Measurements from ENCODE around the gene NRCAM.
"Not testable (repeated sequence)": the region's sequence is repeated elsewhere in the genome, so short reads cannot be mapped to it uniquely, and the experiment has no call there.

The NRCAM gene

GRCh38 chr7:108455998-108456677 is at the start of gene NRCAM:
Gene NRCAM, minus strand, starts transcription at chr7:108456436. Its CDS starts 216,372 bp downstream, at chr7:108240064.
- DNase-seq: peak; percentile 3 to 38

GRCh38 chr7:108504576-108504975 is 48.3 kb upstream of the NRCAM start:
- not testable (repeated sequence) for DNase-seq

DNA sequence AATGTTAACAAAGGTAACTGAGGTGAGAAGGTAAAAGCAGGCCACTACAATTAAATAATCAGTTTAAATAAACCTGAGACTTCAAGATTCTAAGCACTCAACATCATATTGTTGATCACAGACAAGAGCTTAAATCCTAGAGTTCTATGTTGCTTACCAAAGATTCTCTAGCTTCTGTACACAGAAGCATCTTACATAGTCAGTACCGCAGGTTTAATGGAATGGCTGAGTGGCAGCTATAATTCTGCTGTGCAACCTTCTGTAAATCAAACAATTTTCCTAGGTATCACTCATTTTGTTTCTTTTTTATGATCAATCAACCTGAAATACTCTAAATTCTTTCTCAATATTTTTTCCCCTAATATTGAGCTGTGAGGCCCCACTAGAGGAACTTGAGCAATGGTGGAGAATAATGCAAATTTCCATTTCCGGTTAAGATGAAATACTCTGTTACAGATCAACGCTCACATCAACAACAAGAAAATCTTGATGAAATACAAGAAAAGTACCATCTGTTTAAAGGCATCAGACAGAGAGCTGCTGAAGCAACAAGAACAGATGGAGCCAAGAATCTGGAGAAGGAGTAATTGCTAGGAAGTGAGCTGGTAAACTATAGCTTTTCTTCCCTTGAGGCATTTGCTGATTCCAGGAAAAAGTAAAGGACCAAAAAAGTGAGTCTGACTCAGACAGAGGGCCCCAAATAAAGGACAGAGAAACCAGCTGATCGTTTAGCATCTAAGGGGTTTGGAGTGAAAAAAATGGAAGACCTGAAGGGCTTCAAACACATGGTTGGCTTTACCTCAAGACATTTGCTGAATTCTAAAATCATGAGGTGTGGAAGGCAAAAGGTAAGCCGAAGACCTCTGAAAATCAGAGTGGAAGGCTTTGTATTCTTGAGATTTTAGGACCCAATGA is 47.1 kb upstream of the NRCAM start:
- no peak for DNase-seq

- no peak for DNase-seq
Measured at GRCh38 chr7:108499566-108499965, 43.3 kb upstream of the NRCAM start.

GRCh38 chr7:108498481-108498880 is 42.2 kb upstream of the NRCAM start:
- DNase-seq: no peak

GRCh38 chr7:108497082-108497725 is 41.0 kb upstream of the NRCAM start:
- peak; percentile 44 to 61 for DNase-seq

DNA sequence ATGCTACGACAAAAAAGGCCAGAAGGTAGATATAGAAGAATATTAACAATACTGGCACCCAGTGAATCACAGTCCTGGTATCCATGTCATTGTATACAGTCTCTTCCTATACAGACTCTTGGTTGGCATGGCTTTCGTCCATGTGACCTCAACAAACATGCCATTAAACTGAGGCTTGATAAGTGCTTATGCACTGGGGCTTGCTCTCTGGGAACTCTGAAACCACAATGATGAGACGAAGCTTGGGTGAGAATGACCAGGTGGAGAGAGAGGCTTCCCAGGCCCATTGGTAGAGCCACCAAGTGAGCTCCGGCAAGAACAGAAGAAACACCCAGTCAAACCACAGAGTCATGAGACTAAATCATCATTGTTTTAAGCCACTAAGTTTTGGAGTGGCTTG is 36.5 kb upstream of the NRCAM start:
- DNase-seq: no peak

DNA sequence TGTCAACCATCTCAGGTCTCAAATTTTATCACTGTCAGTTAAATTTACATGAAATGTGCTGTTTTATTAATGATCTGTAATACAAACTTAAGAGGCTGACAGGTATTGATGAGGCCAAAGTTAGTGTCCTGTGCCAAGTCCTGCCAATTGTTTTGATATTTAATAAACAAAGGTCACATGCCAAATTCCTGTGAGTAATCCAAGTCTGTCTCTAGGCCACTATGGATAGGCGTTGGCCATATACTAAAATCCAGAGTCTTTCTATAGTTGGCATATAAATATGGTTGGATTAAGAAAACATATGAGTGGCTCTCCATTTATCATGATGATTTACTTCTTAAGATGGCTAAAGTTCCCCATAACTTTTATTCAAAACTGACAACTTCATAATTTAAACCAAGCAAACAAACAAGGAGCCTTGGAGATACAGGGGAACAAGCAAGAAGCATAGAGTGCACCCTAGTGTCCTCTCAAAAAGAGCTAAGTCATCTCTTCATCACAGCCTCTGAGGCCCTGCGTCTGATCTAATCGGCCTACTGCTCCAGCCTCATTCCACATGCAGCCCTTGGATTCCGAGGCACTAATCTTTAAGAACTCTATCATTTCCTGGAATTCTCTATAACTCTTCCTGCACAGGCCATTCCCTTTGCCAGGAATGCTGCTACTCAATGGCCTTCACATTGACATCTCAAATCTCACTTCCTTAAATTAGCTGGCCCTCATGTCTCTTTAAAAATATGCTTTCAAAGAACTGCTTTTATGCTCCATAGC is 32.7 kb upstream of the NRCAM start:
- DNase-seq: no peak

DNA sequence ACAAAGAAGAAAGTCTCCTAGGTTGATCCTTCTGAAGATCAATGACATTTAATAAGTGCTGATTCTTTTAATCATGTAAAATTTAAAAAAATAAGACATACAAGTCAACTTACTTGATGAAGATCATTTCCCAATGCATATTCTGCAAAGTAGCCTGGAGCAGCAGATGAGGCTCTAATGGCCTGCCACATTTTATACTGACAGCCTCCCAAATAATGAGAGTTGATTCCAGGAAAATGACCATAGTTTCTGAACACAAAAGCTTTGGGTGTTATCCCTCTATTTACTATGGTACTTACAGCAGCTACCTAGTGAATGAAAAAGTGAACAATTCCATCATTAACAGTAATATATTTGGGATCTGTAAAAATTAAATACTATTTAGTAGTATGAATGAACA is 31.4 kb upstream of the NRCAM start:
- DNase-seq: no peak

DNA sequence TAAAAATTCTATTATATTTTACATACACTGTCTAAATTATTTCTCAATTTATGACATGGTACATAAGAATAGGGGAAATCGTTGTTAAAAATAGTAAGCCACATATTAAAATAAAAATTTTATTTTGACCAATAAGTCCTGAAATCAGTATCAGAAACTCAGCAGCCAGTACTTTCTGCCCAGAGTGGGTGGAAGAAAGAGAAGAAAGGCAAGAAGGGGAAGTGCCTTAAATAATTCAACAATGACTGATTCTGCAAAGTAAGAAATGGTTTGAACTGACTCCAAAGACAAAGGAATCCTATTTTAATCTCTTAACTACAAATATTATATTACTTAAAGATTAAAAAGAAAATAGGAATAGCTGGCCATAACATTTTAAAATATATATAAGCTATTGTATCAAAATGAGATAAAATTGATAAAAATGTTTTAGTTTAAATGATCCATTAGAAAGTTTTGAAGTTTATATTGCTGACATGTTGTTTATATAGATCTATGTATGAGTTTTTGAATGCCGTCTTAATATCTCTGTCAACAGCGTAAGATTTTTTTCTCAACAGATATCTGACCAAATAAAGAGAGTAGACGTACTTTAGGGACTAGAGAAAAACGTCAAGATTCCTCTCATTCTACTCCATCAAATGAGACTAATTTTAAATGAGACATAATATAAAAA is 30.2 kb upstream of the NRCAM start:
- no peak for DNase-seq

- DNase-seq: no peak
Measured at GRCh38 chr7:108484137-108484536, 27.9 kb upstream of the NRCAM start.

- DNase-seq: no peak
Measured at GRCh38 chr7:108480311-108480710, 24.1 kb upstream of the NRCAM start.

DNA sequence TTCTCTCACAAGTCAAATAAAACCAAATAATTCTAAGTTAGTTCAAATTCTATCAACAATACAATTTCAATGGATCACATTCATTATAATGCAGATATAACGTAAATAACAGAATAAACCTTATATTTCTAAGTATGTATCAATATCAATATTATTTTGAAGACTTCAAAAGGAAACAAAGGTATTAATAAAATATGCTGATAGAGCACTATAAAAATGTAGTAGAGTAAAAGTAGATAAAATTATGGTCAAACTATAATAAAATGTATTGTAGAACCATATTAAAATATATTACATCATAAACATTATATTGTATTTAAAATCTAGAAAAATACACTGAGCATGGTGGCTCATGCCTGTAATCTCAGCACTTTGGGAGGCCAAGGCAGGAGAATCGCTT is 23.5 kb upstream of the NRCAM start:
- DNase-seq: no peak

GRCh38 chr7:108479118-108479517 is 22.9 kb upstream of the NRCAM start:
- DNase-seq: no peak

- no peak for DNase-seq
Measured at GRCh38 chr7:108468246-108468645, 12.0 kb upstream of the NRCAM start.

DNA sequence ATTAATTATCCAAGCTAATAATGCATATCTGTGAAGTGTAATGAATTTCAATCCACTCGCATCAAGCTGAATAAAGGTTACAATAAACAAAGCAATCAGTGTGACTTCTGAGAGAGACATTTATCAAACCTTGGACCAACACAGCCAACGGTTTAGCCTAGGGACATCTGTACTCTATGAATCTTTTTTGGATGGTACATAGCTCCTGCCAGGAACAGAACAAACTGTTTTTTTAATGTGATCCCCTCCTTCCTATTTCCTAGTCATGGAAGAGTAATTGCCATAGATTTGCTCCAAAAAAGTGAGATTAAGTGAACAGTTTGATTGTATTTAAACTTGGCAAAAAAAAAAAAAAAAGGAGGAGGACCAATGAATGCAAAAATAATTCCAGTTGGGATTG is 11.2 kb upstream of the NRCAM start:
- DNase-seq: no peak

DNA sequence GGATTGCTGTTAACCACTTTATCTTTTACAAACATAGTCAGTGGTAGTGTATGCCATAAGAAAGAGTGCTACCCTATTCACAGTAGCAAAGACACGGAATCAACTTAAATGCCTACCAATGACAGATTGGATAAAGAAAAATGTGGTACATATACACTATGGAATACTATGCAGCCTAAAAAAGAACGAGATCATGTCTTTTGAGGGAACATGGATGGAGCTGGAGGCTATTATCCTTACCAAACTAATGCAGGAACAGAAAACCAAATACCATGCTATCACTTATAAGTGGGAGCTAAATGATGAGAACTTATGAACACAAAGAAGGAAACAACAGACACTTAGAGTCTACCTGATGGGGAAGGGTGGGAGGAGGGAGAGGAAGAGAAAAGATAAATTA is 10.1 kb upstream of the NRCAM start:
- not testable (repeated sequence) for DNase-seq

DNA sequence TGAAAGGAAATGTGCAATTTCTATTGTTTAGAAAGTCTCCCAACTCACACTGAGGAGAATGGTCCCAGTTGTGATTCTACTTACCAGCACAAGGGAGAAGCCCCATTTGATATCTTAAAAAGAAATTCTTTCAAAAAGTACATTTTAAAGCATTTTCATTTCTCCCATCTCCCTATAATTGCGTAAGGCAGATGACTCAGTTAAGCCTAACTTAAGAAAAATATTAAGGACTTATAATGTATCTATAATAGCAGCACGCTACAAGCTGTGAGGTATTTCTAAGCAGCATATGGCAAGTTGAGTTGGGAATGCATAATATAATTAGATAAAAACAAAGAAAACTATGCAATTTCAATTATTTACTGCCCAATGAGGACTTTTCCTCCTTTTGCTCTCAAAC is 8.5 kb upstream of the NRCAM start:
- DNase-seq: no peak

GRCh38 chr7:108463613-108464012 is 7.4 kb upstream of the NRCAM start:
- peak; percentile 6 to 17 for DNase-seq

DNA sequence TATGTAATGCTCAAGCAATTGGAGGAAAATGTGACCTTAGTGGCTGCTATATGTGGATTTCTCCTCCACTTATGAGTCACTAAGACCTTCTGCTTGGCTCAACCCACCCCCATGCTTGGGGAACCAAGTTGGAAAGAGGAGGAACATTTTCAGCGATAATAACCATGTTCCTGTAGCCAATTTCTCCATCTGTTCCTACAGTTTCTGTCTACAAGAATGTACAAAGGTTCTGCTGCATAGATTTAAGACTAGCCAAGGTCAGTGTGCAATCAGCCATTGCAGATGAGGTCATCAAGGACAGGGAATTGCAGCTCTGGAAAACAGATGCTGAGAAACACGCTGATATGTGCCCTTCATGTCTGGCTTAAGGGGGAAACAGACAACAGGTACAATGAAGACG is 5.6 kb upstream of the NRCAM start:
- no peak for DNase-seq

DNA sequence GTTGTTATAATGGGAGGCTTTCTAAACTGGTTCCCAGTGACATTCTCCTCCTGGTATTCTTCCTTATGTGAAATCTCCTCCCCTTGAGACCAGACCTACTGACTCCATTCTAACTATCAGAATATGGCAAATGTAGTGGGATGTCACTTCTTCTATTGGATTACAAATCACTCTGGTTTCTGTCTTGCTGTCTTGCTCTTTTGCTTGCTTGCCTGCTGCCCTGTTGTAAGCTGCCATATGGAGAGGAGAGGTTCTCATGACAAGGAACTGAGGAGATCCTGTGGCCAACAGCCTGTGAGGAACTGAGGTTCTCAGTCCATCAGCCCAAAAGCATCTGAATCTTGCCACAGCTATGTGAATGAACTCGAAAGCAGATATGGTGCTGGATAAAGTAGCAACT is 4.7 kb upstream of the NRCAM start:
- no peak for DNase-seq

DNA sequence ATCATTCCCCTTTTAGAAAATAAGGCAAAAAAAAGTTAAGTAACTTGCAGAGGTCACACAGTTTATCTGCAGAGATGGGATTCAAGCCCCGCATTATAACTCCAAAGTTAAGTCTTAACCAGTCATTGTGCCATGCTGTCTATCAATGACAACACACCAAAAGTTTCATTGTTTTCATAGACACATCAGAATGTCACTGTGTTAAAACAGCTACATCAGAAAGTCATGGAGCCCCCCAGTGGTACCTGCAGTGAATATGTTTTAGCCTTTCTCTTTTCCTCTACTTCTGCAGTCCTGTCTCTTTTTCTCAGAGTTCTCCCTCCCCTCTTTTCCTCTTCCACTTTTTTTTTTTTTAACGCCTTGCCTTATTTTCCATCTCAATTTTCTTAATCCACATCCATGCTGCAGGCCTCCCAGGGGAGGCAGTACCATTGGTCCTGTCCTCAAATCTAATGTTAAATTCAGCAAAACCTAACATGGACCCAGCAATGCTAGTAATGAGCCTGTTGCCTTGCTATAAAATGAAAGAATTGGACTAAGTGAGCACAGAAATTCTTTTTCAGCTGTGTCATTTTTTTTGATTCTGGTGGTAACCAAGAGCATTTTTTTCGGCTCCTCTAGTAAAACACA is 3.8 kb upstream of the NRCAM start:
- no peak for DNase-seq
